HG02885 (cell line): ENCODE measurements around the gene KRT9.
"Not testable (repeated sequence)": the region's sequence is repeated elsewhere in the genome, so short reads cannot be mapped to it uniquely, and the experiment has no call there.

ENCODE experiments used
- ATAC-seq: cut with Tn5 transposase; IDR thresholded peaks from one replicate; pipeline ENCODE4 v1.9.1; 2021; ENCODE audit warnings: mild to moderate bottlenecking; ENCODE audit not compliant: unreplicated experiment, poor library complexity

KRT9 gene, protein sequence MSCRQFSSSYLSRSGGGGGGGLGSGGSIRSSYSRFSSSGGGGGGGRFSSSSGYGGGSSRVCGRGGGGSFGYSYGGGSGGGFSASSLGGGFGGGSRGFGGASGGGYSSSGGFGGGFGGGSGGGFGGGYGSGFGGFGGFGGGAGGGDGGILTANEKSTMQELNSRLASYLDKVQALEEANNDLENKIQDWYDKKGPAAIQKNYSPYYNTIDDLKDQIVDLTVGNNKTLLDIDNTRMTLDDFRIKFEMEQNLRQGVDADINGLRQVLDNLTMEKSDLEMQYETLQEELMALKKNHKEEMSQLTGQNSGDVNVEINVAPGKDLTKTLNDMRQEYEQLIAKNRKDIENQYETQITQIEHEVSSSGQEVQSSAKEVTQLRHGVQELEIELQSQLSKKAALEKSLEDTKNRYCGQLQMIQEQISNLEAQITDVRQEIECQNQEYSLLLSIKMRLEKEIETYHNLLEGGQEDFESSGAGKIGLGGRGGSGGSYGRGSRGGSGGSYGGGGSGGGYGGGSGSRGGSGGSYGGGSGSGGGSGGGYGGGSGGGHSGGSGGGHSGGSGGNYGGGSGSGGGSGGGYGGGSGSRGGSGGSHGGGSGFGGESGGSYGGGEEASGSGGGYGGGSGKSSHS

DNA sequence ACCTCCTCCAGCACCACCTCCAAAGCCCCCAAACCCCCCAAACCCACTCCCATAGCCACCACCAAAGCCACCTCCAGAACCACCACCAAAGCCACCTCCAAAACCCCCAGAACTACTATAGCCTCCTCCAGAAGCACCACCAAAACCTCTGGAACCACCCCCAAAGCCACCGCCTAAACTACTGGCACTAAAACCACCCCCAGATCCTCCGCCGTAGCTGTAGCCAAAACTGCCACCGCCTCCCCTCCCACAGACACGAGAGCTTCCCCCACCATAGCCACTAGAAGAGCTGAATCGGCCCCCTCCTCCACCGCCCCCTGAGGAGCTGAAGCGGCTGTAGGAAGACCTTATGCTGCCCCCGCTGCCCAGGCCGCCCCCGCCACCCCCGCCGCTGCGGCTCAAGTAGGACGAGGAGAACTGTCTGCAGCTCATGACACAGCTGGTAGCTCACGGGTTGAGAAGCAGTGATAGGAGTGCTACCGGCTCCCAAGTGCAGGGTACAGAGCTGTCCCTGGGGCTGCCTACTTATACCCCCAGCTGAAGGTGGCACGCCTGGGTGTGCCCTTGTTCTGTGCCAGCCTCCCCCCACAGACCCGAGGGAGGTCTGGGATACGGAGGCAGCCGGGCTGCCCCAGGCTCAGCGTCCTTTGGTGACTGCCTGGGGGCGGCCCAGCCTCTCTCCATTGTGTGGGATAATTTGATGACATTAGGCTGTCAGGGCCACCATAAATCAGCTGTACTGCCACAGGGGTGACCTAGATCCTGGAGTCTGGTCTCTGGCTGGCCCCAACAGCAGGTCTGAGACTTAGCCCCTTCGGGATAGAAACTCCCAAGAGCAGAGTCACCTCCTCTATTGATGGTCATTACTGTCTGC is at the start of gene KRT9:
TSS of gene KRT9 (minus strand) at position 499 of the 874 bp plus-strand sequence. CDS start at position 432, 67 bp downstream.
- ATAC-seq = no peak

GRCh38 chr17:41621435-41621817 is 49.6 kb upstream of the KRT9 start:
- not testable (repeated sequence) for ATAC-seq

DNA sequence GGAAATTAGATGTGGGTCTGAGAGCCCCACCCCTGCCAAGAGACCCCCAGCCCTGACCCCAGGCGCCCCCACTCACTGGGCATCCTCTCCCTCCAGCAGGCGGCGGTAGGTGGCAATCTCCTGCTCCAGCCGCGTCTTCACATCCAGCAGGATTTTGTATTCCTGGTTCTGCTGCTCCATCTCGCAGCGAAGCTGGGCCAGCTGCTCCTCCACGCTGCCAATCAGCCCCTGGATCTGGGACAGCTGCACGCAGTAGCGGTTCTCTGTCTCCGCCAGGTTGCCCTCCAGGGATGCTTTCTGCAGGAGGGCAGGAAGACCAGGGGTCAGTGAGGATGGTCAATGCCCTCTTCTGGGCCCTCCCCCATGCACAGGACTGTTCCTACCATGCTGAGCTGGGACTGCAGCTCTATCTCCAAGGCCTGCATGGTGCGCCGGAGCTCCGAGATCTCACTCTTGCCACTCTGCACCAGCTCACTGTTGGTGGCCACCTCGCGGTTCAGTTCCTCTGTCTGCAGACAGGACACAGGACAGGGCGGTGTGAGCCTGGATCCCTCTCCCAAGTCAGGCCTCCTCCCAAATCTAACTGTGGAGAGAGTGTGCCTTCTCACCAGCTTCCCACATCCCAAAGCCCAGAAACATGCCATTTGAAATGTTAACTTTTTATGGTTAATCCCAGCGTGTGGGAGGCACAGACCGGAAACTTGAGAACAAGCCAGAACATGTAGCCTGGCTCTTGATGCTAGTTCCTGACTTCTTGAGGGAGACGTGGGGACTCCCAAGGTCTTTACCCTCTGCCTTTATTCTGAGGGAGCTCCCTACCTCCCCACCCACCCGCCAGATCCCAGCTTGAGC is 49.0 kb upstream of the KRT9 start:
- no peak for ATAC-seq

DNA sequence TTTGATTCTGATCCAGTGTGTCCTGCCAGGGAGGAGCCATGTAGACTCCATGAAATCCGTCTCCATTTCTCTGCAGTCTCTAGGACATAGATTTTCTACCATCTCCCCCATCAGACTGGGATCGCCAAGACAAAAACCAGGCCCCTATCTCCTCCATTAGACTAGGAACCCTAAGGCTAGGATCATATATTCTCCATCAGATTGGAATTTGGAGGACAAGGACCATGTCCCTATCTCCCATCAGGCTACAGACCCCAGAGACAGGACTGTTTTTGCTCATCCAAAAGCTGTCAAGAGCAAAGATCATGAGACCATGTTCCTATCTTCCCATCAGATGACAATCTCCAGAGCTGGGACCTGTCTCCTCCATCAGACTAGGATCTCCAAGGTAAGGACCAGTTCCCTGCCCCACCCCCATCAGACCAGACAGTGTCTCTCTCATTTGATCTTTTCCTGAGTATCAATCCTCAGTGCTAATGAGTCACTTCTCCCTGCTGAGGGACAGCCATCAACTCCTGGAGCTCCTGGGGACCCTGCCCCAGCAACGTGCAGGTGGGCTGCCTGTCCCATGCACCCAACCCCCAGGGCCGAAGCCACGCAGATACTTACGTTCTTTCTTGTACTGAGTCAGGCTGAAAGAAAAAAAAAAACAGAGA is 48.2 kb upstream of the KRT9 start:
- not testable (repeated sequence) for ATAC-seq

DNA sequence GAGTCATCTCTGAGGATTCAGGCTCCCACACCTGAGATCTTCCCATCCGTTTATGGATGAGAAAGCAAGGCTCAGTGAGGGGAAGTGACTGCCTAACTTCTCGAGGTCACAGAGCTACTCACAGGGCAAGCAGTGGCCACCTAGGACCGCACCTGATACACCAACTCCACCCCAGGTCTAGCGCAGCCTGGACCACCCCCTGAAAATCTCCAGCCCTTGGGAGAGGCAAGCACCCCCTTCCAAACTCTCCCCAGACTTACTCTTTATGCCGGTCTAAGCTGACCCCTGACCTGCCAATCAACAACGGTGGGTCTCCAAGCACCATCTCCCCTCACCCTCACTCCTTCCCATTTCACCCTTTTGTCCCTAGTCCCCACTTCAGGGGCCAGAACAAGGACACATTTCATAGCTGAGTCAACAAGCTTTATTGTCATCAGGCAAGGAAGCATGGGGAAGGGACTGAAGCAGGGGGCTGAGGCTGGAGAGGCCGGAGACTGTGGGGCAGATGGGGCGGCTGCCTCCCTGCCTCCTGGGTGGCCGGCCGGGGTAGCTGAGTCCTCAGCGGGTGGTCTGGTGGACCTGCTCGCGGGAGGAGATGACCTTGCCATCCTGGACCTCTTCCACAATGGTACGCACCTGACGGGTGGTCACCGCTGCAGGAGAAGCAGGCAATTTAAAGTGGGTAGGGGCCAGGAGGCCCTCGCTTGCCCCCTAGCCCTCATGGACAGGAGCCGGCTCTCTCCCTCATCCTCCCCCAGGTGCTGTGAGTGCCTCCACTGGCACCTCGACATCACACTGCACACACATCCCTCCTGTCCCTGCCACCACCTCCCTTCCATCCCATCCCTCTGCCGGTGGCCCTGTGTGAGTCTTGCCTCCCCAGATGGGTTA is 47.4 kb upstream of the KRT9 start:
- ATAC-seq = no peak

DNA sequence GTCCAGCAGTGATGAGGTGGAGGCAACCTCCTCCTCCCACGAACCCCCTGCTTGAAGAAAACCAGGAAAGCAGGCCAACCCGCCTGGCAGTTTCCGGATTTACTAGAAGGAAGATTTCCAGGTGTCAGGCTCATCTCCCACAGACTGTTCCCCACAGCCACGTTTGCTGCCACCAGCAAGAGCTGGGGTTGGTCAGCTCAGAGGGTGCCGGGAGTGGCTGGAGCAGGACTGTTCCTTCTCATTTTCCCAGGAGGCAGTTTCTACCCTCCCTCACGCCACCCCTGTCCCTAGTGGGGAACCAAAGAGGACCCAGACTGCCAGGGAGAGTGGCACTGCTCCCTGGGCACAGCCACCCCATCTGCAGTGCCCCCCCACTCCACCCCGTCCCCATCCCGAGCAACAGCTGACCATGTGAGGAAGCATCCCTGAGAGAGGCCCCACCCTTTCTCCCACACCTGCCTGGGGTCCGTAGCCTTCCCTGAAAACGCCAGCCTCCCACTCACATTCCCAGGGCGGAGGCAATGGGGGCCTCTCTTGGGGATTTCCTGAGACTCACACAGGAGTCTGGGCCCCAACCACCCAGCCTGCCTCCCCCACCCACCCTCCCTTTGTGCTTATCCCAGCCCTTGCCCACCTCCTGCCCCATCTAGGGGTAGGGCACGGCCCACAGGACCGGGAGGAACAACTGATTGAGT is 46.6 kb upstream of the KRT9 start:
- ATAC-seq = no peak

- ATAC-seq = no peak
These were observed 45.8 kb upstream of the KRT9 start for GRCh38 chr17:41617698-41618097.

DNA sequence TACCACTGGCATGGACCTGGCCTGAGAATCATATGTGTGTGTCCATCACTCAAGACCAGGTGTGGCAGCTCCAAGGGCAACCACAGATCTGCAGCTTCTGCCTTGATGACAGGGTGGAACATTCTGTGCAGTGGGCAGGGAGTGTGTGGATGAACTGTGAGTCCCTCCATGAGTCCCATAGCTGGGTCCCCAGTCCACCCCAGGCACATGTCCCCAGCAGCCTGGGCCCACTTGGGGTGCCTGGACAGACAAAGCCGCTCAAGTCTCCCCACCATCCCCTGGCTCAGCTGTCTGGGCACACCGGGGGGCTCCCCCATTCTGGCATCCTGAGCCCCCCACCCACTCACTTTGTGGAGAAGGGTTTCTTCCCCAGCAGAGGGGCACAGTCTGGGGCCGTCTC is 45.3 kb upstream of the KRT9 start:
- no peak for ATAC-seq

DNA sequence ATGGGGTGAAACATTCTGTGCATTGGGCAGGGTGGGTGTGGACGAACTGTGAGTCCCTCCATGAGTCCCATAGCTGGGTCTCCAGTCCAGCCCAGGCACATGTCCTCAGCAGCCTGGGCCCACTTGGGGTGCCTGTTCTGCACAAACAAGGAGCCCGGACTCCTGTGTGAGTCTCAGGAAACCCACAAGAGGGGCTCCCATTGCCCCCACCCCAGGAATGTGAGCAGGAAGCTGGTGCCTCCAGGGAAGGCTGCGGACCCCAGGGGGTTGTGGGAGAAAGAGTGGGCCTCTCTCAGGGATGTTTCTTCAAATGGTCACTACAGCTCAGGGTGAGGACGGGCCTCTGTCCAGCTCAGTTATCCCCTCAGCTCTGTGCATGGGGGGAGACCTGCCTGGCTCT is 44.6 kb upstream of the KRT9 start:
- ATAC-seq = not testable (repeated sequence)

GRCh38 chr17:41615454-41615853 is 43.6 kb upstream of the KRT9 start:
- ATAC-seq = no peak

DNA sequence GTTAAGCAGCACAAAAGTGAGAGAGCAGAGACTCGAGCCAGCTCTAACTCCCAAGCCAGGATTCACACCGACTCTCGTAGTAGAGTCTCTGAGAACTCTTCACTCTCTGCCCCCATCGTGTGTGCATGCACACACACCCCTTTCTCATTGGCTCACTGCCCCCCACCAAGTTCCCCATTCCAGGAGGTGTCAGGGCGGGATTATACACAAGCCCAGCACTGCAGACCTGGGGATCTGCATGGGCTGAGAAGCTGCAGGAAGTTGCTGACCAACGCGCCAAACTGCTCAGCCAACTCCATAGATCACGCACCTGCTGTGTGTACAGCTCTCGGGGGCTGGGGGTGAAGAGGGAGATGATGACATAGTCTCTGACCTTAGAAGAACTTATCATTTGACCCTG is 42.9 kb upstream of the KRT9 start:
- ATAC-seq = not testable (repeated sequence)

- no peak for ATAC-seq
These were observed 42.2 kb upstream of the KRT9 start for GRCh38 chr17:41614098-41614497.

GRCh38 chr17:41613277-41614082 is 41.6 kb upstream of the KRT9 start:
- ATAC-seq = no peak

DNA sequence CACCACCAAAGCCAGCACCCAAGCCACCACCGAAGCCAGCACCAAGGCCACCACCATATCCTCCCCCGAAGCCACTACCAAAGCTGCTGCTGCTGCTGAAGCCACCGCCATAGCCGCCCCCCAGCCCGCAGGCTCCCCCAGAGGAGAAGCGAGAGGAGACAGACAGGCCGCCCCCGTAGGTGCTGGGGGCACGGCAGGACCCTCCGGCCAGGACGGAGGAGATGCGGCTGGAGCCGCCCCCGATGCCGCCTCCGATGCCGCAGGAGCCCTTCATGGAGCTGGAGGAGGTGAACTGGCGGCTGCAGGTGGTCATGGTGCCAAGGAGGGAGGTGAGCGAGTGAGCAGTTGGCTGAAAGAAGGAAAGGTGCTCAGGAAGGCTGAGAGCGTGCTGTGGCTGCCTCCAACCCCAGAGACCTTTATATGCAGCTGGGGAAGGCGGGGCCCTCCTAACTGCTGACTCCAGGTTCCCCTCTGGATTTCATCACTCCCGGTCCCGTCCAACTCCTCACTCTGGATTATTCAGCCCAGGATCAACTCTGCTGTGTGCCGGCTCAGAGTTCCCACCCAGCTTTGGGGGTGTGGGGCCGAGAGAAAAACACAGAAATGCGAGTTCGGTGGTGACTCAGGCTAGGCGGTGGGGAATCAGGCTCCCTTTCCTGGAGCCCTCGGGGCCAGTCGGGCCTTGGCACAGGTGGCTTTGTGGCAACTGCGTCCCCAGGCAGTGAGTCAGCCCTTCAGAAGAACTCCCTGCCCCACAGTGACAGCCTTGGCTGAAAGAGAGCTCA is 40.7 kb upstream of the KRT9 start, which contains the start of gene KRT16:
TSS of gene KRT16 (minus strand) at position 392 of the 785 bp plus-strand sequence. CDS start at position 313, 79 bp downstream.
- not testable (repeated sequence) for ATAC-seq

- ATAC-seq = no peak
These were observed 39.2 kb upstream of the KRT9 start for GRCh38 chr17:41610965-41611640.

GRCh38 chr17:41610061-41610517 is 38.2 kb upstream of the KRT9 start:
- not testable (repeated sequence) for ATAC-seq
